HepG2 (cell line): ENCODE measurements around the gene HENMT1. TPM values are rescaled to one million over a fixed set of nuclear protein-coding genes. Genes with fewer than 3 reads are reported as not detected.

Source experiments
- ASH2L ChIP-seq: fragments of 300-600, 200-600 bp; sonication (generic); IDR thresholded peaks from 2 replicates; pipeline ENCODE4 v1.7.0; 2017; ENCODE audit warnings: low read depth, mild to moderate bottlenecking, moderate library complexity, mixed read lengths, low read length; ENCODE audit not compliant: insufficient read length
- DNMT3B ChIP-seq: conservative IDR thresholded peaks from 2 replicates; pipeline ENCODE4 v1.6.1; 2016; ENCODE audit warnings: missing biosample characterization, control low read depth
- FOXA1 ChIP-seq, 2 experiments: fragments of 450-650 bp in 1 of 2; sonication (generic) in 1 of 2; formaldehyde crosslinking in 1 of 2; IDR thresholded peaks; 2 replicates each; pipeline versions ENCODE4 v1.4.0 to v1.6.1; 2016 to 2020; ENCODE audit warnings: missing genetic modification reagents in 1 of 2
- FOXK2 ChIP-seq: fragments of 450-650 bp; IDR thresholded peaks from 2 replicates; pipeline ENCODE4 v1.6.1; 2016
- GATA4 ChIP-seq: sonication (generic); IDR thresholded peaks from 2 replicates; pipeline ENCODE4 v1.6.1; 2016; ENCODE audit warnings: antibody characterized with exemption, low read depth, borderline replicate concordance
- IRF2 ChIP-seq: IDR thresholded peaks from 2 replicates; pipeline ENCODE4 v1.6.1; 2018; ENCODE audit warnings: missing genetic modification reagents, missing compliant biosample characterization
- KDM4B ChIP-seq: sonication (generic); formaldehyde crosslinking; IDR thresholded peaks from 2 replicates; pipeline ENCODE4 v1.4.0; 2020; ENCODE audit warnings: missing genetic modification reagents
- MTF2 ChIP-seq: sonication (generic); formaldehyde crosslinking; IDR thresholded peaks from 2 replicates; pipeline ENCODE4 v1.5.0; 2020; ENCODE audit warnings: missing genetic modification reagents, borderline replicate concordance
- NFYB ChIP-seq: sonication (generic); formaldehyde crosslinking; IDR thresholded peaks from 2 replicates; pipeline ENCODE4 v1.4.0; 2020; ENCODE audit warnings: missing genetic modification reagents
- NONO ChIP-seq, 2 experiments: fragments of 450-650 bp in 1 of 2; sonication (generic) in 1 of 2; formaldehyde crosslinking in 1 of 2; IDR thresholded peaks in 1 of 2; conservative IDR thresholded peaks in 1 of 2; 2 replicates each; pipeline versions ENCODE4 v1.6.1 to v1.8.0; 2017 to 2022; ENCODE audit warnings: mild to moderate bottlenecking in 1 of 2, missing genetic modification reagents in 1 of 2, moderate library complexity in 1 of 2
- PITX1 ChIP-seq: sonication (generic); formaldehyde crosslinking; IDR thresholded peaks from 2 replicates; pipeline ENCODE4 v1.5.1; 2020; ENCODE audit warnings: mild to moderate bottlenecking, missing genetic modification reagents
- PLSCR1 ChIP-seq: sonication (generic); formaldehyde crosslinking; IDR thresholded peaks from 2 replicates; pipeline ENCODE4 v1.5.0; 2020; ENCODE audit warnings: missing genetic modification reagents, mild to moderate bottlenecking, borderline replicate concordance
- RAD21 ChIP-seq: fragments of 450-650 bp; formaldehyde crosslinking; IDR thresholded peaks from 2 replicates; pipeline ENCODE4 v1.5.0; 2020; ENCODE audit warnings: mild to moderate bottlenecking
- RFX5 ChIP-seq: IDR thresholded peaks from 2 replicates; pipeline ENCODE4 v1.6.1; 2011; ENCODE audit warnings: low read depth, low read length, improper control_type of control experiment
- SAP130 ChIP-seq: IDR thresholded peaks from 2 replicates; pipeline ENCODE4 v1.6.1; 2016; ENCODE audit warnings: low read depth
- ZFP90 ChIP-seq: sonication (generic); formaldehyde crosslinking; IDR thresholded peaks from 2 replicates; pipeline ENCODE4 v1.8.0; 2022; ENCODE audit warnings: missing genetic modification reagents, mild to moderate bottlenecking, inconsistent platforms, borderline replicate concordance
- ZMYM4 ChIP-seq: sonication (generic); formaldehyde crosslinking; IDR thresholded peaks from 2 replicates; pipeline ENCODE4 v1.8.1; 2023; ENCODE audit warnings: mild to moderate bottlenecking, missing genetic modification reagents
- ZNF235 ChIP-seq: sonication (generic); formaldehyde crosslinking; IDR thresholded peaks from 2 replicates; pipeline ENCODE4 v1.8.1; 2023; ENCODE audit warnings: mild to moderate bottlenecking, missing genetic modification reagents, borderline replicate concordance
- ZNF256 ChIP-seq: sonication (generic); formaldehyde crosslinking; conservative IDR thresholded peaks from 2 replicates; pipeline ENCODE4 v1.4.0; 2020; ENCODE audit warnings: missing genetic modification reagents
- ZNF337 ChIP-seq: sonication (generic); formaldehyde crosslinking; IDR thresholded peaks from 2 replicates; pipeline ENCODE4 v1.5.1; 2020; ENCODE audit warnings: missing genetic modification reagents, low read depth, mild to moderate bottlenecking, borderline replicate concordance
- ZNF557 ChIP-seq: sonication (generic); formaldehyde crosslinking; IDR thresholded peaks from 2 replicates; pipeline ENCODE4 v1.4.0; 2020; ENCODE audit warnings: missing genetic modification reagents
- ZNF710 ChIP-seq: sonication (generic); formaldehyde crosslinking; IDR thresholded peaks from 2 replicates; pipeline ENCODE4 v1.5.0; 2020; ENCODE audit warnings: mild to moderate bottlenecking, missing genetic modification reagents, borderline replicate concordance
- polyA plus RNA-seq, 8 experiments: library from polyadenylated mRNA; depleted of rRNA in 3 of 8; stranded (reverse) in 7 of 8; unstranded in 1 of 8; fragments of >200 nt; fragmentation: Illumina TruSeq in 4 of 8; extraction: Trizol in 4 of 8; gene quantifications; 2 replicates each; pipeline versions ENCODE4 v1.2.1 to v1.2.3, GENCODE V29; 2011 to 2016; ENCODE audit warnings: low read depth in 4 of 8, missing spikeins in 1 of 8, mixed read lengths in 1 of 8; ENCODE audit not compliant: insufficient read depth in 1 of 8
- total RNA-seq, 5 experiments: library from RNA; depleted of rRNA; stranded (reverse); fragments of >200 nt; fragmentation: Illumina TruSeq; extraction: Trizol; gene quantifications; 2 replicates each; pipeline ENCODE4 v1.2.3, GENCODE V29; 2016; ENCODE audit warnings: low read depth in 1 of 5
- TF ChIP-seq, protein P1 (sequence below): sonication (generic); formaldehyde crosslinking; IDR thresholded peaks from 2 replicates; pipeline ENCODE4 v1.4.0; 2020; ENCODE audit warnings: mild to moderate bottlenecking, missing genetic modification reagents
- TF ChIP-seq, protein P2 (sequence below): sonication (generic); formaldehyde crosslinking; IDR thresholded peaks from 2 replicates; pipeline ENCODE4 v1.8.1; 2022; ENCODE audit warnings: low read depth, mild to moderate bottlenecking, missing genetic modification reagents

The HENMT1 gene
- total and polyA plus RNA-seq, 2 of the 13 experiments (the other 11 are each of a cell fraction or from before 2014, with no cell fraction given): not detected

DNA sequence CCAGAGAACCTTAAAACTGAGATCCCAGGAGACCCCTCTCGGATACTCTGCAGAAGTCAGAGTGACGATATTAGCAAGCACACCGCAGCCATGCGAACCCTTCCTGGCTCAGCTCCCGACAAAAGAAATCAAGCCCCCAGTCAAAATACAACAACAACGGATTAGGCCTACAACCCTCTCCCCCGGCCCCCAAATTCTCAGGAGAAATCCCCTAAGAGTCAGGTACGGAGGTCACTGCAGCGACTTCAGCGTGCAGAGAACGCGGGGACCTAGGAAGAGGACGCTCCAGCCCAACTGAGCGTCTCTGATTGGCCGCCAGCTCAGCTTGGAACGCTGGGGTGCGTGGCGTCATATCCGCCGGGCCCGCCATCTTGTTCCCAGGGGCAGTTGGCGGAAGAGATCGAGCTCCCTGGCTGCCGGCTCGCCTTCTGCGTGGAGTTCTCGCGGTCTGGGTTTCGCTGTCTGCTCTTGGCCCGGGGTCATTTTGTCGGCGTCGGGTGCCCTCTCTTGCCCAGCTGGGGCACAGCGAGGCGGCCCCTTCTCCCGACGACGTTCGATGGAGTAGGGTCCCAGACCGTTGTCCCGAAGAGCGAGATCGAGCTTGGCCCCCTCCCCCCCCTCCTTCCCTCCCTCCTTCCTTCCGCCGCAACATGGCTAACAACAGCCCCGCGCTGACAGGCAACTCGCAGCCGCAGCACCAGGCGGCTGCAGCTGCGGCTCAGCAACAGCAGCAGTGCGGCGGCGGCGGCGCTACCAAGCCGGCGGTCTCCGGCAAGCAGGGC lies 31.2 kb upstream of the HENMT1 start, which contains the start of gene PRPF38B (continued):
- peak; percentile 98 for TF ChIP-seq ZMYM4 (CRISPR knock-in tag)
- TF ChIP-seq, protein P1, sequence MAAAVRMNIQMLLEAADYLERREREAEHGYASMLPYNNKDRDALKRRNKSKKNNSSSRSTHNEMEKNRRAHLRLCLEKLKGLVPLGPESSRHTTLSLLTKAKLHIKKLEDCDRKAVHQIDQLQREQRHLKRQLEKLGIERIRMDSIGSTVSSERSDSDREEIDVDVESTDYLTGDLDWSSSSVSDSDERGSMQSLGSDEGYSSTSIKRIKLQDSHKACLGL (CRISPR knock-in tag): peak; percentile 58
- TF ChIP-seq RFX5: peak; percentile 23; the same call in 1 of the 2 replicates
- TF ChIP-seq, protein P2, sequence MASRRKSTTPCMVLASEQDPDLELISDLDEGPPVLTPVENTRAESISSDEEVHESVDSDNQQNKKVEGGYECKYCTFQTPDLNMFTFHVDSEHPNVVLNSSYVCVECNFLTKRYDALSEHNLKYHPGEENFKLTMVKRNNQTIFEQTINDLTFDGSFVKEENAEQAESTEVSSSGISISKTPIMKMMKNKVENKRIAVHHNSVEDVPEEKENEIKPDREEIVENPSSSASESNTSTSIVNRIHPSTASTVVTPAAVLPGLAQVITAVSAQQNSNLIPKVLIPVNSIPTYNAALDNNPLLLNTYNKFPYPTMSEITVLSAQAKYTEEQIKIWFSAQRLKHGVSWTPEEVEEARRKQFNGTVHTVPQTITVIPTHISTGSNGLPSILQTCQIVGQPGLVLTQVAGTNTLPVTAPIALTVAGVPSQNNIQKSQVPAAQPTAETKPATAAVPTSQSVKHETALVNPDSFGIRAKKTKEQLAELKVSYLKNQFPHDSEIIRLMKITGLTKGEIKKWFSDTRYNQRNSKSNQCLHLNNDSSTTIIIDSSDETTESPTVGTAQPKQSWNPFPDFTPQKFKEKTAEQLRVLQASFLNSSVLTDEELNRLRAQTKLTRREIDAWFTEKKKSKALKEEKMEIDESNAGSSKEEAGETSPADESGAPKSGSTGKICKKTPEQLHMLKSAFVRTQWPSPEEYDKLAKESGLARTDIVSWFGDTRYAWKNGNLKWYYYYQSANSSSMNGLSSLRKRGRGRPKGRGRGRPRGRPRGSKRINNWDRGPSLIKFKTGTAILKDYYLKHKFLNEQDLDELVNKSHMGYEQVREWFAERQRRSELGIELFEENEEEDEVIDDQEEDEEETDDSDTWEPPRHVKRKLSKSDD: peak; percentile 96
- TF ChIP-seq ZNF256: peak; percentile 85
- TF ChIP-seq ZNF710 (CRISPR knock-in tag): peak; percentile 62
- TF ChIP-seq DNMT3B (CRISPR knock-in tag): peak; percentile 75; the same call in 1 of the 2 replicates
- no peak for TF ChIP-seq MTF2 (CRISPR knock-in tag)
- TF ChIP-seq FOXA1 (IDR thresholded peaks at IDR 0.05): no peak
- no peak for TF ChIP-seq FOXA1 (CRISPR knock-in tag; IDR thresholded peaks at IDR 0.05)
- TF ChIP-seq IRF2 (CRISPR knock-in tag): peak; percentile 67; the same call in 1 of the 2 replicates
- TF ChIP-seq ZNF337 (CRISPR knock-in tag): 0 out of 2 replicates have a peak, but pooled peaks have one; percentile 36
- TF ChIP-seq ASH2L: peak; percentile 96
- TF ChIP-seq NONO (IDR thresholded peaks at IDR 0.05): no peak
- 0 out of 2 replicates have a peak, but pooled peaks have one; percentile 37 for TF ChIP-seq NONO (CRISPR knock-in tag; conservative IDR thresholded peaks at IDR 0.05)
- TF ChIP-seq PLSCR1 (CRISPR knock-in tag): no peak
- no peak for TF ChIP-seq KDM4B
- TF ChIP-seq ZNF235: no peak
- no peak for TF ChIP-seq FOXK2
- no peak for TF ChIP-seq ZNF557 (CRISPR knock-in tag)
- TF ChIP-seq RAD21 (CRISPR knock-in tag): no peak; the same call in 1 of the 2 replicates
- TF ChIP-seq GATA4: peak; percentile 50; the same call in 1 of the 2 replicates
- peak; percentile 86 for TF ChIP-seq NFYB (CRISPR knock-in tag)
- TF ChIP-seq SAP130 (CRISPR knock-in tag): peak; percentile 84
- no peak; the same call in 1 of the 2 replicates for TF ChIP-seq ZFP90 (CRISPR knock-in tag)
- no peak for TF ChIP-seq PITX1 (CRISPR knock-in tag)
